ENCODE measurements around the gene ZNF439. TPM values are rescaled to one million over a fixed set of nuclear protein-coding genes. Genes with fewer than 3 reads are reported as not detected.
"Not testable (repeated sequence)": the region's sequence is repeated elsewhere in the genome, so short reads cannot be mapped to it uniquely, and the experiment has no call there.

Gene ZNF439
- 10 to 100 TPM; 12.8 to 22.7 (median 18.5) TPM for polyA plus RNA-seq (ENCODE audit: insufficient read depth in 1 of 5, insufficient read length in 5 of 5, low replicate concordance in 1 of 5)
- long read RNA-seq, donor 1, partial matches to known transcripts = 10 of 15 reads
- long read RNA-seq, donor 1, other reads (novel, unspliced or antisense) = 0 of 15 reads
- long read RNA-seq, donor 2 = 0 reads
- long read RNA-seq, donor 3, partial matches to known transcripts = 0 of 5 reads
- long read RNA-seq, donor 3, other reads (novel, unspliced or antisense) = 0 of 5 reads
- long read RNA-seq, donor 4, partial matches to known transcripts = 0 of 2 reads
- long read RNA-seq, donor 4, other reads (novel, unspliced or antisense) = 0 of 2 reads
- long read RNA-seq, donor 5, partial matches to known transcripts = 0 of 4 reads
- long read RNA-seq, donor 5, other reads (novel, unspliced or antisense) = 0 of 4 reads
- long read RNA-seq, donor 6, partial matches to known transcripts = 0 of 1 reads
- long read RNA-seq, donor 6, other reads (novel, unspliced or antisense) = 0 of 1 reads
- long read RNA-seq, donor 7 = 0 reads
- long read RNA-seq, donor 8 = 0 reads

- peak; percentile 80 to 84 for DNase-seq
These were observed at the start of gene ZNF439 for GRCh38 chr19:11848594-11849469. TSS of gene ZNF439 (plus strand) at chr19:11848726. CDS start at chr19:11848868, 142 bp downstream.

- no peak for DNase-seq
These were observed 42.0 kb upstream of the ZNF439 start for GRCh38 chr19:11806354-11807098.

GRCh38 chr19:11807099-11807380 lies 41.5 kb upstream of the ZNF439 start:
- DNase-seq = no peak

GRCh38 chr19:11813703-11814028 lies 34.9 kb upstream of the ZNF439 start:
- no peak for DNase-seq

- peak; percentile 94 for DNase-seq
These were observed 34.4 kb upstream of the ZNF439 start, which contains the start of gene ZNF440 for GRCh38 chr19:11814029-11814699. TSS of gene ZNF440 (plus strand) at chr19:11814273. CDS start at chr19:11814448, 175 bp downstream.

- DNase-seq = peak in 1 of 2 donors; percentile 29
These were observed 33.9 kb upstream of the ZNF439 start for GRCh38 chr19:11814700-11815035.

- no peak for DNase-seq
These were observed 26.9 kb upstream of the ZNF439 start for GRCh38 chr19:11821474-11822109.

- not testable (repeated sequence) for DNase-seq
These were observed 19.3 kb upstream of the ZNF439 start for GRCh38 chr19:11828957-11829876.

- no peak for DNase-seq
These were observed 16.1 kb upstream of the ZNF439 start for GRCh38 chr19:11832253-11832912.

- DNase-seq = no peak
These were observed 15.0 kb upstream of the ZNF439 start for GRCh38 chr19:11833541-11833940.

- DNase-seq = not testable (repeated sequence)
These were observed 12.9 kb upstream of the ZNF439 start for GRCh38 chr19:11835626-11836066.

GRCh38 chr19:11843722-11844121 lies 4.8 kb upstream of the ZNF439 start:
- DNase-seq = no peak

- not testable (repeated sequence) for DNase-seq
These were observed 911 bp upstream of the ZNF439 start for GRCh38 chr19:11847615-11848014.

GRCh38 chr19:11848200-11848593 lies 329 bp upstream of the ZNF439 start:
- no peak for DNase-seq

GRCh38 chr19:11850289-11850688 lies 1.8 kb downstream of the ZNF439 start:
- not testable (repeated sequence) for DNase-seq

- DNase-seq = no peak
These were observed 4.8 kb downstream of the ZNF439 start for GRCh38 chr19:11853358-11853757.

- DNase-seq = peak; percentile 30 to 31
These were observed 8.2 kb downstream of the ZNF439 start for GRCh38 chr19:11856596-11857250.

- DNase-seq = no peak
These were observed 12.2 kb downstream of the ZNF439 start for GRCh38 chr19:11860721-11861120.

- DNase-seq = no peak
These were observed 12.8 kb downstream of the ZNF439 start for GRCh38 chr19:11861301-11861700.
